ENCODE results near the gene NREP. TPM values are rescaled to one million over a fixed set of nuclear protein-coding genes. Genes with fewer than 3 reads are reported as not detected.

NREP gene
- total RNA-seq, 1 donor from 2014 or later = 14.7 TPM

DNA sequence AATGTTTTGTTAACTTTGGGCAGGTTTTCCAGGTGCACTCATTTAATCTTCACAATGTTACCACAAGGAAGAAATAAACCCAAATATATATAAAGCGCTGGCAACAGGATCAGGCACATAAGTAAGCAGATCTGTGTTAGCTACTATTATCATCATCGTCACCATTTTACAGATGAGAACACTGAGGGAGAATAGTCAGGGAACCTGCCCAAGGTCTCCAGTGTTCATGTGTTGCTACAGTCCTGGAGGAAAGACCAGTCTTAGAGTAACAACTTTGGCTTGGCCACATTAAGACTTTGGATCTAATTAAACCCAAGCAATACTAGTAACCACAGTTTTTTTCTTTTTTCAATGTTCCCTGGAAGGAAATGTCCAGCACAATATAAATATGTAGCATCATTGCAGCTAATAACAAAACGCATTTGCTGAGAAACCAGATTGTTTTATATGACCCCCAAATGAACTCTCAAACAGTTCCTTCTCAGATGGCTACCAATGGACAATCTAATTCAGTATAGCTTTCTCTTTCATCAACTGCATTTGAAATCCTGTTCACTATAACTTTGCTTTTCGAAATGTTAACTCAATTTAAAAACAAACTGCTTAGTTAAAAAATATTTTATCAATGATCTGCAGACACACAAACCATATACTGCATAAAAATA lies 11.8 kb downstream of the NREP start:
- Mint-ChIP-seq H3K36me3 (ENCODE audit: low read depth) (no peaks in the 10 kb centered on the region), H3K27ac (no peak overlapping the region), H3K4me1 (peaks cover 12% of the 10 kb centered on the region), H3K4me3 (no peak overlapping the region), H3K27me3 (peaks cover 2% of the 10 kb centered on the region), H3K9me3 (no peaks in the 10 kb centered on the region)
- TF ChIP-seq, protein P1, sequence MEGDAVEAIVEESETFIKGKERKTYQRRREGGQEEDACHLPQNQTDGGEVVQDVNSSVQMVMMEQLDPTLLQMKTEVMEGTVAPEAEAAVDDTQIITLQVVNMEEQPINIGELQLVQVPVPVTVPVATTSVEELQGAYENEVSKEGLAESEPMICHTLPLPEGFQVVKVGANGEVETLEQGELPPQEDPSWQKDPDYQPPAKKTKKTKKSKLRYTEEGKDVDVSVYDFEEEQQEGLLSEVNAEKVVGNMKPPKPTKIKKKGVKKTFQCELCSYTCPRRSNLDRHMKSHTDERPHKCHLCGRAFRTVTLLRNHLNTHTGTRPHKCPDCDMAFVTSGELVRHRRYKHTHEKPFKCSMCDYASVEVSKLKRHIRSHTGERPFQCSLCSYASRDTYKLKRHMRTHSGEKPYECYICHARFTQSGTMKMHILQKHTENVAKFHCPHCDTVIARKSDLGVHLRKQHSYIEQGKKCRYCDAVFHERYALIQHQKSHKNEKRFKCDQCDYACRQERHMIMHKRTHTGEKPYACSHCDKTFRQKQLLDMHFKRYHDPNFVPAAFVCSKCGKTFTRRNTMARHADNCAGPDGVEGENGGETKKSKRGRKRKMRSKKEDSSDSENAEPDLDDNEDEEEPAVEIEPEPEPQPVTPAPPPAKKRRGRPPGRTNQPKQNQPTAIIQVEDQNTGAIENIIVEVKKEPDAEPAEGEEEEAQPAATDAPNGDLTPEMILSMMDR (IDR thresholded peaks at IDR 0.05) = no peak
- DNase-seq (no peak), ATAC-seq (ENCODE audit: low read depth) (no peak)
- POLR2A ChIA-PET = no interaction called here
- CTCF ChIA-PET = no interaction called here
- intact Hi-C loops (cut with micrococcal nuclease) = no loop called here

DNA sequence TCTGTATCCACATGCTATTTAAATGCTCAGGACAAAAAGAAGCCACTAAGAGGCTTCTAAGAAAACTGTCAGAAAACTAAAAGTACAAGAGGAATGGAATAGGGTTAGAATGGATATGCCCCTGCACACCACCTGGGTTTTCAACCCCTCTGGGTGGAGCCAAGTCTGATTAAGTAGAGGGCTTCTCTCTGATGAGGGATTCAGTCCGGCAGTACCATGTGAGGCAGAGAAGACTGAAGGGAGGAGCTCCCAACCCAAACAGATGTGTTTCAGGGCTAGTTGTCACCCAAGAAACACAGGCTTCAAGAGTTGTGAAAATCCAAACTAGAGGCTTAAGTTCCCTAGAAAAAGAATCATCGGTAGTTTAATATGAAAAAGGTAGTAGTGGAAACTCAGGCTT lies 12.5 kb downstream of the NREP start:
- CTCF ChIA-PET = no interaction called here
- Mint-ChIP-seq H3K27me3 (peaks cover 2% of the 10 kb centered on the region), H3K36me3 (ENCODE audit: low read depth) (no peaks in the 10 kb centered on the region), H3K9me3 (no peaks in the 10 kb centered on the region), H3K4me3 (no peak overlapping the region), H3K27ac (no peak overlapping the region), H3K4me1 (peaks cover 12% of the 10 kb centered on the region)
- ATAC-seq (ENCODE audit: low read depth) (no peak), DNase-seq (no peak)
- TF ChIP-seq, protein P1 (IDR thresholded peaks at IDR 0.05) = no peak
- intact Hi-C loops (cut with micrococcal nuclease) = no loop called here
- POLR2A ChIA-PET = no interaction called here

DNA sequence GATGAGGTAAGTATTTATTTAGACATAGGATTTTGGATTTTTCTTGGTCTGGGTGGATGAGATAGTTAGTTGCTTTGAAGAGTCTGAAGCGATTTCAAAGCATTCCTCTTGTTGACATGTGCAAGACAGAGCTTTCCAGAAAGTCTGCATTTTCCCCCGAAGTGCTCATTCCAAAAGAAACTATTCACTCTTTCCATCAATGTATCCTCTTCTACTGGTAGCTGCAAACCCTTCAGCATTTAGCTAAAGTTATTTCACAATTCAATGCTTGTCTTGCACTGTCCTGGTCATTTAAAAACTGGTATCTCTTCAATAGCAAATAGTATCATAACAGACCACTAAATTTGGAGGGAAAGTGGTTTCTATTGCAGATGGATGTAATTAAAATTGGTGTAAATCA lies 13.0 kb downstream of the NREP start:
- POLR2A ChIA-PET = no interaction called here
- Mint-ChIP-seq H3K4me1 (peaks cover 14% of the 10 kb centered on the region), H3K4me3 (no peak overlapping the region), H3K36me3 (ENCODE audit: low read depth) (no peaks in the 10 kb centered on the region), H3K9me3 (no peaks in the 10 kb centered on the region), H3K27me3 (peaks cover 2% of the 10 kb centered on the region), H3K27ac (no peak overlapping the region)
- ATAC-seq (ENCODE audit: low read depth) (no peak), DNase-seq (no peak)
- intact Hi-C loops (cut with micrococcal nuclease) = no loop called here
- CTCF ChIA-PET = no interaction called here
- TF ChIP-seq, protein P1 (IDR thresholded peaks at IDR 0.05) = no peak

DNA sequence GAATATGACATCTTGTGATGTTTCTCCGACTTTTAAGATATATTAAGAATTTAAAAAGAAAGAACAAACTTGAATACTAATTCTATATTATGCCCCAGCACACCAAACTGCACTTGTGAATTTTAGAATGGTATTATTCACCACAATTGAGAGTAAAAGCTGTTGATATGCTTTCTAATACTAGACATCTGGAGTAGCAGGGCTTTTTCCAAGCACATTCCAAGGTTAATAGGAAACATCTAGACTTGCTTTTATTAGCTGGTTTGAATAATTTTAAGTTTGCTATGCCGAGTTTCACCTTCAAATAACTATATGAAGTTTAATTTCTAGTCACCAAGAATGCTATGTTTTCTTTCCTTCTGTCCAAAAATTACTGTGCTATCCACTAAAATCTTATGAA lies 13.5 kb downstream of the NREP start:
- ATAC-seq (ENCODE audit: low read depth) (no peak), DNase-seq (no peak)
- Mint-ChIP-seq H3K27ac (no peak overlapping the region), H3K4me1 (peaks cover 15% of the 10 kb centered on the region), H3K9me3 (no peaks in the 10 kb centered on the region), H3K4me3 (no peak overlapping the region), H3K27me3 (peaks cover 2% of the 10 kb centered on the region), H3K36me3 (ENCODE audit: low read depth) (no peaks in the 10 kb centered on the region)
- ChIA-PET POLR2A (interaction anchor here (0.8 kb wide), 1 partner anchor 14 kb away, joined by 3 read pairs; no protein-coding TSS in a partner anchor), CTCF (no interaction called here)
- TF ChIP-seq, protein P1 (IDR thresholded peaks at IDR 0.05) = no peak
- intact Hi-C loops (cut with micrococcal nuclease) = no loop called here

DNA sequence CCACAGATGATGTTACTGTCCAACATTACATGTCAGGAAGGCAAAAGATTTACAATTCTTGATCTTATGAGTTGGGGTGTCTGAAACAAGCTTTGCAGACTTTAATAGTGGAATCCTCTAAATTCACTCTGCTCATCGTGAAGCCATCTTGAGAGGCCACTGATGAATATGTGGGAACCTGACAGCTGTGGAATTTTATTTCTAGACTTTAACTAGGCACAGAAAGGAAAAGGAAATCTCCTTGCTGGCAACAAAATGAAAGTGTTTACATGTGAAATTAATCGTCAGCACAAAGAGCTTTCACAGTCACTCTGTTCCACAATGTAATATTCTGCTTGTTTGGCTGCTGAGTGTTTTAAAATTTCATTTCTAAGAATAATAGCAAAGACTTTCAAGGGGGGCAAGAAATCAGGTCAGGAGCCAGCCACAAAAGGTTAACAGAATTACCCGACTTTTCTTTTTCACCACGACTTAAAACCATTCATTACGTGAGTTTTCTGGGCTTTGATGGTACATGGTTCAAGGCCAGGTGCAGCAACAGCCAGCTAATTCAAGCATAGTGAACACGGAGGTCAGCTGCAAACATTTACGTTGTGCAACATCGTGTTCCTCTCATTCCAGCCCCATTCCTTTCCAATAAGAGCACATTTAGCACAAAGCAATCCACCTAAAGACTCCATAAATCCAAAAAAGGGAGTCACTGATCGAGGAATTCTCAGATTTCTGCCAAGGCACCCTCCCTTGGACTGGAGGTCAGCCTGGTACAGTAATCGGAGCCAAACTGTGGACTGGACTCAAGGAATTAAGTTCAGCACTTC lies 14.6 kb downstream of the NREP start:
- ATAC-seq (ENCODE audit: low read depth) (no peak), DNase-seq (no peak)
- intact Hi-C loops (cut with micrococcal nuclease) = no loop called here
- H3K27ac Mint-ChIP-seq = no peak overlapping the region
- ChIA-PET POLR2A (interaction anchor here (0.8 kb wide), 1 partner anchor 15 kb away, joined by 3 read pairs; no protein-coding TSS in a partner anchor), CTCF (no interaction called here)
- no peaks in the 10 kb centered on the region for H3K9me3 Mint-ChIP-seq
- H3K36me3 Mint-ChIP-seq (ENCODE audit: low read depth) = no peaks in the 10 kb centered on the region
- H3K4me1 Mint-ChIP-seq = peaks cover 17% of the 10 kb centered on the region
- TF ChIP-seq, protein P1 (IDR thresholded peaks at IDR 0.05) = no peak
- H3K4me3 Mint-ChIP-seq = no peak overlapping the region
- peaks cover 2% of the 10 kb centered on the region for H3K27me3 Mint-ChIP-seq

Data from activated B cell treated with CpG ODN at 0.5 μM for 24 hours (primary cell).